Measurements from ENCODE around the gene ARHGAP42. TPM values are rescaled to one million over a fixed set of nuclear protein-coding genes. Genes with fewer than 3 reads are reported as not detected.

Gene ARHGAP42
- total RNA-seq, 1 donor from 2014 or later, result 0.46 TPM

DNA sequence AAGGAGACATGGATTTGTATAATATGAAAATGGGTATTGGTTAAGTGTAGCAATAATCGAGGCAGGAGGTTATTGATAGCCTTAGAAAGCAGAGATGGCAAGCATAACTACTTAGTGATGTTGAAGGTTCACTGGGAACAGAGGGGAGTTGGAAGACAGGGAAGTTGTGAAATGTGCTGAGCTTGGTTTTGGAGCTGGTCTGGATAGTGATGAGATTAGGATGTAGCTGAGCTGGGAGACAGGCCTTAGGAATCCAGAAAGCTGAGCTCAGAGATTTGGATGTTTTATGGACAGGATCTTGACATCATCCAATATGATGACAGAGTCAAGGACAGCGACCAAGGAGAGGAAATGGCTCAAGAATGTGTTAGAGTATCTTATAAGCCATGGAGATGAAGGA is 113.1 kb downstream of the ARHGAP42 start:
- no peak for DNase-seq (ENCODE audit: low read depth, low spot score)

- DNase-seq (ENCODE audit: low read depth, low spot score), result no peak
Observed at GRCh38 chr11:100801225-100801999, 114.3 kb downstream of the ARHGAP42 start.

- no peak for DNase-seq (ENCODE audit: low read depth, low spot score)
Observed at GRCh38 chr11:100805506-100806199, 118.6 kb downstream of the ARHGAP42 start.

- DNase-seq (ENCODE audit: low read depth, low spot score), result no peak
Observed at GRCh38 chr11:100806296-100806695, 119.2 kb downstream of the ARHGAP42 start.

GRCh38 chr11:100808904-100809491 is 121.9 kb downstream of the ARHGAP42 start:
- DNase-seq (ENCODE audit: low read depth, low spot score), result no peak

DNA sequence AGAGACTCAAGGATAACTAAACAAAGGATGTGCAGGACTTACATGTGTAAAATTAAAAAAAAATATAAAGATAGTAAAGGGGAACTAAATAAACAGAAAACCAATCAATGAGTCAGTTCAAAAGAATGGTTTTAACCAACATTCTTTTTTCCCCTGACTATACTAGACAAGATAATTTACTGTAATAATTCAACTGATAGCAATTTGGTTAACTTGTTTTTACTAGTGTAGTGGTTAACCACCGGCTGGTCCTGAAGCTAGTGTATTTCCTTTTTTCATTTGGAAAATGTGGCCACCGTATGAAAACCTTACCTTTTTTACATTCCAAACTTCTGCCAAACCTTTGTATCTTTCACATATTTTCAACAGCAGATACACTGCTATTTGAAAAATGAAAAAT is 123.1 kb downstream of the ARHGAP42 start:
- DNase-seq (ENCODE audit: low read depth, low spot score), result no peak

- DNase-seq (ENCODE audit: low read depth, low spot score), result no peak
Observed at GRCh38 chr11:100810666-100811065, 123.6 kb downstream of the ARHGAP42 start.

GRCh38 chr11:100812517-100812916 is 125.4 kb downstream of the ARHGAP42 start:
- no peak for DNase-seq (ENCODE audit: low read depth, low spot score)

DNA sequence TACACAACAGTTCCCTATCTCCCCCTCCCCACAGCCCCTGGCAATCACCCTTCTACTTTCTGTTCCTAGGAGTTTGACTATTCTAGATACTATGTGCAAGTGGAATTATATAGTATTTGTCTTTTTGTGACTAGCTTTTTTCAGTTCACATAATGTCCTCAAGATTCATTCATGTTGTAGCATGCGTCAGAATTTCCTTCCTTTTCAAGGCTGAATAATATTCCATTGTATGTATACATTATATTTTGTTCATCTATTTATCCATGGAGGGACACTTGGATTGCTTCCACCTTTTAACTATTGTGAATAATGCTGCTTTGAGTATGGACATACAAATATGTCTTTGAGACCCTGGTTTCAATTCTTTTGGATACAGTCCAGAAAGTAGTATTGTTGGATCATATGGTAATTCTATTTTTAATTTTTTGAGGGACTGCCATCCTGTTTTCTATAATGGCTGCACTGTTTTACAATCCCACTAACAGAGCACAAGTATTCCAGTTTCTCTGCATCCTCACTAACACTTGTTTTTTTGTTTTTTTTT is 128.8 kb downstream of the ARHGAP42 start:
- DNase-seq (ENCODE audit: low read depth, low spot score), result no peak

DNA sequence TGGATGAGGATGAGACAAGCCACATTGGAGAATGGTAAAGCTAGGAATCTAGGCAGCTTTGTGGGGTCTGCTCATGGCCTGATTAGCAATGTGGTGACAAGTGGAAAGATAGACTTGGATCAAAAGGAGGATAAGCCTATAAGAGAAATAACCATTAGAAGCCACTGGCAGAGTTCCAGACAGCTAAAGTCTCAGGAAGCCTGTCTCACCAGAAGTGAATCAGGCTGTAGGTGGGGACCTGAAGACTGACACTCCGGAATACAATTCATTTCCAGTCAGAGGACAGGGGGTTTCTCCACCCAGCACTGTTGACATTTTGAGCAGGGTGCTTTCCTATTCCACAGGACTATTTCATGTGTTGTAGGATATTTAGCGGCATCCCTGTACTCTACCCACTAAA is 129.7 kb downstream of the ARHGAP42 start:
- no peak for DNase-seq (ENCODE audit: low read depth, low spot score)

DNA sequence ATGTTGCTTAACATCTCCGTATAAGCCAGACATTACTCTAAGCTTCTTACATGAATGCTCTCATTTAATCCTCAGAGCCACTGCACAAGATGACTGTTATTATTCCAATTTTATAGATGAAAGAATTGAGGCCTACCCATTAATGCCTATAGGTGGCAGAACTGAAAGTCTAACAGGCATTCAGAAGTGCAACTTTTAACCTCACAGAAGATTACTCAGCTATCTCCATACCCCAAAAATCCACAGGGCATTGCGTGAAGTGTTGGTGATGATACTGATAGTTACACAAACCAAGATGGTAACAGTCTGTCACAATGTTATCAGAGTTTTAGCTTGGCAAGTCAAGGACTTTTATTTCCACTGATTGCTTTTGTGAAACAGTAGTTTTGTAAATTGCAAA is 130.5 kb downstream of the ARHGAP42 start:
- no peak for DNase-seq (ENCODE audit: low read depth, low spot score)

GRCh38 chr11:100820621-100821020 is 133.5 kb downstream of the ARHGAP42 start:
- no peak for DNase-seq (ENCODE audit: low read depth, low spot score)

GRCh38 chr11:100821198-100821597 is 134.1 kb downstream of the ARHGAP42 start:
- no peak for DNase-seq (ENCODE audit: low read depth, low spot score)

GRCh38 chr11:100823360-100823759 is 136.3 kb downstream of the ARHGAP42 start:
- no peak for DNase-seq (ENCODE audit: low read depth, low spot score)

DNA sequence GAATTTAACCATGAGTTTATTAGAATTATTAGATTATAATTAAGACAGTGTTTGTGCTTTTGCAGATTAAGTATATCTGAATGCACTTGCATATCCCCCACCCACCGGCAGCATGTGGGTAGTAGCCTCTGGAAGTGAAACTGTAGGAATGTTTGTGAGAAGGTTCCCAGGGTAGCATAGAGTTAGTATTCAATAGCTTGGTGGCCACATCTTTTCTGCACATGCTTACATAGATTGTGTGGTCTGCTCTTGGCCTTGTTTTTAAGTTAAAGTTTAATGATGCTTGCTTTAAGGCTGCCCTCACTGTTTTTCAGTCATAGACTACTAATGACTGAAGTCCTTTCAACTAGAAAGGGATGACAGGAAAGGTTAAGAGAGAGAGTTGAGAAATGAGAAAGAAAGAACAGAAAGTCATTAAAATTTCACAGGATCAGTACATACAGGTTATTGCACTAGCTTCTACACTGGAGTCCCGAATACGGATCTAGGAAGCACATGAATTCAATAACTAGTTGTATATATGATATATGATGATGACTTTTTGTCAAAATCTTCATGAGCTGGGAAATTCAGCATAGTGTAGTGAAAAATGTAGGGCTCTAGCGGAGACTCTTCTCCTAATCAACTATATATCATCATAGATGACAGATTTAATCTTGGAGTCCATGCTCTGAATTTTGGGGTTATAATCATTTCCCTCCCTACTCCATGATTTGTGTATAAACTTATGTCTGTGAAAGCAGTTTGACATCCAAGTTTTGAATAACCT is 137.1 kb downstream of the ARHGAP42 start:
- no peak for DNase-seq (ENCODE audit: low read depth, low spot score)

GRCh38 chr11:100825626-100826025 is 138.5 kb downstream of the ARHGAP42 start:
- DNase-seq (ENCODE audit: low read depth, low spot score), result no peak

DNA sequence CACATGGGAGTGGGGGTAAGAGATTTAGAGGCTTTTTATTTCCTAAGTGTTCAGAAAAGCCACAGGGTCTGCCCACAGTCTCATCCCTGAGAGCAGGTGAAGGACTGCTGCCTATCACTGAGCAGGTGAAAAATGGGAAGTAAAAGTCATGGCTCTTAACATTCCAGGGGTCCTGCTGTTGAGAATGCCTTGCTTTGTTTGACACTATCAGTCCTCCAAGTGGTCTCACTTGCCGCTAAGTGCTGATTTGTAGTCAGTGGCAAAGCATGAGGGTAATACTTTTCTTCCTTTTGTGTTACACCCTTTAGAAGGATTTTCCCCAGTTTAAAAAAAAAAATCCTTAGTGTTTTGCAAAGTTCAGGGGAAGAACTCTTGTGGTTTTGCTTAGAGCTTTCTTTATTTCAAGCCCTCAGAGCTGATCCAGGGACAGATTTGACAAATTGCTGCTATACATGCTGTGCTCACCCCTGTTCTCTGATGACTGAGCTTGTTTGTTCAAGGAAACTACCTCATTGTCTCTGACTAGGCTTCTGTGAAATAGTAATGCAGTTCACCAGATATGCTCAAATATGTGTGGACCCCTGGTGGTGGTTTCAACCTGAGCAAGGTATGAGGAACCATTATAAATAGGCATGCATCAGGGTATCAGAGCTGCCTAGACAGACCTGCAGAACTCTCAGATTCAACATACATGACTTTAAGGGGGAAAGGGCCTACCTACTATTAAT is 141.0 kb downstream of the ARHGAP42 start:
- DNase-seq (ENCODE audit: low read depth, low spot score), result no peak

GRCh38 chr11:100830274-100830673 is 143.2 kb downstream of the ARHGAP42 start:
- no peak for DNase-seq (ENCODE audit: low read depth, low spot score)

- DNase-seq (ENCODE audit: low read depth, low spot score), result no peak
Observed at GRCh38 chr11:100830978-100831732, 144.1 kb downstream of the ARHGAP42 start.

GRCh38 chr11:100831929-100832494 is 144.9 kb downstream of the ARHGAP42 start:
- DNase-seq (ENCODE audit: low read depth, low spot score), result no peak

All from pulmonary artery endothelial cell (primary cell).